SH-SY5Y (cell line): ENCODE results near the gene RHOB.

Experiments
- GATA2 ChIP-seq: IDR thresholded peaks from 2 replicates; pipeline ENCODE4 v1.6.1; 2011; ENCODE audit warnings: mild to moderate bottlenecking, low read depth, low read length
- GATA3 ChIP-seq: IDR thresholded peaks from 2 replicates; pipeline ENCODE4 v1.6.1; 2011; ENCODE audit warnings: low read depth, mild to moderate bottlenecking, low read length, moderate library complexity

- TF ChIP-seq GATA2, result no peak
- TF ChIP-seq GATA3, result no peak
Observed at GRCh38 chr2:20419752-20420151, 27.1 kb upstream of the RHOB start.
